Neural crest cell (in vitro differentiated cells): ENCODE measurements around the gene NT5C2. TPM values are rescaled to one million over a fixed set of nuclear protein-coding genes. Genes with fewer than 3 reads are reported as not detected.

Source experiments
- DNase-seq: peaks from one replicate; pipeline ENCODE4 v3.0.0; 2021; ENCODE audit warnings: low read depth, mixed read lengths, low spot score
- H3K27ac Mint-ChIP-seq: one replicate; pipeline ENCODE4 v1.8.0; 2021; ENCODE audit warnings: mild to moderate bottlenecking, mixed read lengths; ENCODE audit not compliant: unreplicated experiment
- H3K27me3 Mint-ChIP-seq: 2 replicates; pipeline ENCODE4 v1.8.0; 2021; ENCODE audit warnings: low read depth, mild to moderate bottlenecking, mixed read lengths
- H3K36me3 Mint-ChIP-seq: 2 replicates; pipeline ENCODE4 v1.8.0; 2021; ENCODE audit warnings: low read depth, mild to moderate bottlenecking, mixed read lengths
- H3K4me1 Mint-ChIP-seq: 2 replicates; pipeline ENCODE4 v1.8.0; 2021; ENCODE audit warnings: mixed read lengths
- H3K4me3 Mint-ChIP-seq: one replicate; pipeline ENCODE4 v1.8.0; 2021; ENCODE audit warnings: mild to moderate bottlenecking, mixed read lengths
- H3K9me3 Mint-ChIP-seq: 2 replicates; pipeline ENCODE4 v1.8.0; 2021; ENCODE audit warnings: mixed read lengths
- total RNA-seq: library from RNA; stranded (reverse); gene quantifications from 2 replicates; pipeline ENCODE4 v1.2.1, GENCODE V29; 2021
- TF ChIP-seq, protein P1 (sequence below): fragments of 200-600 bp; sonication (generic); conservative IDR thresholded peaks from 2 replicates; pipeline ENCODE4 v1.5.0; 2021; ENCODE audit warnings: antibody characterized with exemption, mild to moderate bottlenecking

Gene NT5C2
- total RNA-seq, 1 donor from 2014 or later, result 71.3 TPM

DNA sequence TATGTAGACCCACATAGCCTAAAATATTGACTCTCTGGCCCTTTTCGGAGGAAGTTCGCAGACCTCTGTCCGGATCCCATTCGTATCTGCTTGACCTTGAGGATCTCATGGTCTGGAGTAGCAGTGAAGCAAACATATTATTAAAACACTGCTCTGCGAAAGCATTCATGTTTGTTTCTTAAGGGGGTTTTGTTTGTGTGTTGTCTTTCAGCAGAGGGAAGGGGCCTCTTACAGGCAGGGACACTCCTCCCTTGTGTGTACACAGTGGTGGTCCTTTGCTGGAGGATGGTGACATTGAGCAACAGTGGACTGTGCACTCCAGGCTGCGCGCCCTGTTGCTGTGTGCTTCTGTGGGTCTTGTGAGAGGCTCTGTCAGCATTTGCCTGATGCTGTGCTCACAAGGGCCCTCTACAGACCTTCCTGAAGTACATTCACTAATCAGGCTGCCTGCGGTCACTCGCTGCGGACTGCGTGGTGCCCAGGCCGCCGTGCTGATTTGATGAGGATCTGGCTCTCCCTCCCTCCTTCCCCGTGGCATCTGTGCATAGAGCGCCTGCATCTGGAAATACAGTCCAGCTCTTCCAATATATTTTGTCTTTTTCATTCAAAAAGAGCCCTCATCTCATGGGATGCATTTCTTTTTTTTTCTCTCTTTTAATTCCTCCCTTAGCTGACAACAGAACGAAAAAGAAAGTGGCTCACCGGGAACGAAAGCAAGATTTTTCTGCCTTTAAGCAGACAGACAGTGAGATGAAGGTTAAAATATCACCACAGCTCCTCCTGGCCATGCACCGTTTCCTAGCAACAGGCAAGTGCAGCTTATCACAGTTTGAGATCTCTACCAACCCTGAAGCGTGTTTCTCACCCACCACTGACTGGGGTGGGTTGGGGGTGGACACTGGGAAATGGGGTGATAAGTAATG, 139.2 kb downstream of the NT5C2 start:
- H3K4me3 Mint-ChIP-seq, result no peak overlapping the region
- no peaks in the 10 kb centered on the region for H3K27me3 Mint-ChIP-seq
- TF ChIP-seq, protein P1, sequence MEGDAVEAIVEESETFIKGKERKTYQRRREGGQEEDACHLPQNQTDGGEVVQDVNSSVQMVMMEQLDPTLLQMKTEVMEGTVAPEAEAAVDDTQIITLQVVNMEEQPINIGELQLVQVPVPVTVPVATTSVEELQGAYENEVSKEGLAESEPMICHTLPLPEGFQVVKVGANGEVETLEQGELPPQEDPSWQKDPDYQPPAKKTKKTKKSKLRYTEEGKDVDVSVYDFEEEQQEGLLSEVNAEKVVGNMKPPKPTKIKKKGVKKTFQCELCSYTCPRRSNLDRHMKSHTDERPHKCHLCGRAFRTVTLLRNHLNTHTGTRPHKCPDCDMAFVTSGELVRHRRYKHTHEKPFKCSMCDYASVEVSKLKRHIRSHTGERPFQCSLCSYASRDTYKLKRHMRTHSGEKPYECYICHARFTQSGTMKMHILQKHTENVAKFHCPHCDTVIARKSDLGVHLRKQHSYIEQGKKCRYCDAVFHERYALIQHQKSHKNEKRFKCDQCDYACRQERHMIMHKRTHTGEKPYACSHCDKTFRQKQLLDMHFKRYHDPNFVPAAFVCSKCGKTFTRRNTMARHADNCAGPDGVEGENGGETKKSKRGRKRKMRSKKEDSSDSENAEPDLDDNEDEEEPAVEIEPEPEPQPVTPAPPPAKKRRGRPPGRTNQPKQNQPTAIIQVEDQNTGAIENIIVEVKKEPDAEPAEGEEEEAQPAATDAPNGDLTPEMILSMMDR, result peak; percentile 52
- peaks cover 13% of the 10 kb centered on the region for H3K4me1 Mint-ChIP-seq
- no peaks in the 10 kb centered on the region for H3K9me3 Mint-ChIP-seq
- no peaks in the 10 kb centered on the region for H3K36me3 Mint-ChIP-seq
- H3K27ac Mint-ChIP-seq, result no peak overlapping the region
- peak; percentile 36 for DNase-seq

DNA sequence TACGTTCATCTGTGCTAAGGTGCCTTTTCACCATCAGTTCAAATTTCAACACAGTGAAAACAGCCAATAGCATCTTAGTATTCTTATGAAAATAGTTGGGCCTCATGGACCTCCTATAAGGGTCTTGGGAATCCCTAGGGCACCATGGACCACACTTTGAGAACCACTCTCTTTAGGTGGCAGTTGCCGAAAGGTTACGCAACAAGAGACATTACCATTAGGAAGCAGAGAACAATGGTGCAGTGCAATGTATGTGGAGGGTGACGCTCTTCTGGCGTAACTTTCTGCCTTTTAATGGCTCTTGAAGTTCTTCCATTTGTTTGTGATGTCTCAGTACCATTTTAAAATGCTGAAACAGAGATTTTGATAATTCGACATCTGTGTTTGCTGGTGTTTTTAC, 143.8 kb downstream of the NT5C2 start:
- H3K27ac Mint-ChIP-seq, result no peak overlapping the region
- DNase-seq, result no peak
- TF ChIP-seq, protein P1, result no peak

DNA sequence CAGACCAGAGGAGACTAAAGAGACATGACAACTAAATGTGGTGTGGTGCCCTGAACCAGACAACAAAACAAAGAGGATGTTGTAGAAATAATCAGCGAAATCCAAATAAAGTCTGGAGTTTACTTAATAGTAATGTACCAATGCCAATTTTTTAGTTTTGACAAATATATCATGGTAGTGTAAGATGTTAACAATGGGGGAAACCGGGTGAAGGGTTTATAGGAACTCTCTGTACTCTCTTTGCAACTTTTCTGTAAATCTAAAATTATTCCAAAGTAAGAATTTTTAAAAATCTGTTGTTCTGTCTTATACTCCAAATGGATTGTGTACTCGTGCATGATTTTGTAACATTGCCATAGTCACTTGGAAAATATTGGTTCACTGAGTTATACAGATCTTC, 145.7 kb downstream of the NT5C2 start:
- Mint-ChIP-seq H3K9me3 (no peaks in the 10 kb centered on the region), H3K27me3 (no peaks in the 10 kb centered on the region), H3K4me1 (peaks cover 12% of the 10 kb centered on the region), H3K4me3 (no peak overlapping the region), H3K36me3 (no peaks in the 10 kb centered on the region), H3K27ac (no peak overlapping the region)
- TF ChIP-seq, protein P1, result no peak
- no peak for DNase-seq

More for the DNA sequence above, 143.8 kb downstream of the NT5C2 start:
- no peaks in the 10 kb centered on the region for H3K27me3 Mint-ChIP-seq
- no peak overlapping the region for H3K4me3 Mint-ChIP-seq
- H3K4me1 Mint-ChIP-seq, result peaks cover 19% of the 10 kb centered on the region
- H3K9me3 Mint-ChIP-seq, result no peaks in the 10 kb centered on the region
- H3K36me3 Mint-ChIP-seq, result no peaks in the 10 kb centered on the region

DNA sequence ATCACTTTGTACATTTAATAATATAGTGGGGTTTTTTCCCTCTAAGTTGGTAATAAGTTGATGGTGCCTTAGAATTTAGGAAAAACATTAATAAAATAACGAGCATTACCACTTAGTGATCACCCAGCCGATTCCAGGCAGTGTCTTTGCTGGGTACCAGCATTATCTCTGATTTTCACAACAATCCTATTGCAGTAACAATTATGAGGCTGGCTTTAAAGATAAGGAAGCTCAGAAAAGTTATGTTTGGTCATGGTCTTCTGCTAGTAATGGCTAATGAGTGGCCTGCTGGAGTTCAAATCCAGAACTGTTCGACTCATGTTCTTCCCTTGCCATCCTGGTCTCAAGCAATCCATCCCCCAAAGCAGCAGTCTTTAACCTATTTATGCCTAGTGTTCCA, 147.1 kb downstream of the NT5C2 start:
- Mint-ChIP-seq H3K27ac (no peak overlapping the region), H3K36me3 (no peaks in the 10 kb centered on the region), H3K4me1 (peaks cover 20% of the 10 kb centered on the region), H3K27me3 (no peaks in the 10 kb centered on the region), H3K4me3 (no peak overlapping the region), H3K9me3 (no peaks in the 10 kb centered on the region)
- no peak for DNase-seq
- TF ChIP-seq, protein P1, result no peak

DNA sequence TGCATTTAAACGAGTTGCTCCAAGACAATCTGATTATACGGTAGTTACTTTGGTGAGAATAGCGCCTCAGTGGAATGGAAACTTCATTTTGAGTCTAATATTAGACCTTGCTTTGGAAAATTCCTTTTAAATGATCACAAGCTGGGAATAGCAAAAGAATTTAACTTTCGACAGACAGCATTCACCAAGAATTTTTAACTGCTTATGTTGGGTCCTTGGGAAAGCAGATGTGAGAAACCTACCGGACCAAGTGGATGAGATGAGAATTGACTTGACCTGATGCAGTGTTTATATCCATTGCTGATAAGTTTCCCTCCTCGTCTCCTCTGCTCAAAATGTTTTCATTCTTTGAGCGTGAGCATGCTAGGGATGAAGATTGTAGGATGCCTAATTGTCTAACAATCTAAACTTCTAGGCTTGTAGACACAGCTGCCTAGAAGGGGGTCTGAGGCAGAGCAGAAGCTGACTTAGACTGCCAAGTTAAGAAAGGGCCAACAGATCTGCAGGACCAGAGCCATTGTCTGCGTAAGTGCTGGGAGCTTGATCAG, 148.1 kb downstream of the NT5C2 start:
- H3K27ac Mint-ChIP-seq, result no peak overlapping the region
- no peak for DNase-seq
- H3K27me3 Mint-ChIP-seq, result no peaks in the 10 kb centered on the region
- no peaks in the 10 kb centered on the region for H3K36me3 Mint-ChIP-seq
- peaks cover 20% of the 10 kb centered on the region for H3K4me1 Mint-ChIP-seq
- TF ChIP-seq, protein P1, result no peak
- H3K4me3 Mint-ChIP-seq, result no peak overlapping the region
- no peaks in the 10 kb centered on the region for H3K9me3 Mint-ChIP-seq
